GM20431 (cell line): ENCODE results near the gene MCFD2.

Experiments
- in situ Hi-C: fragments of 300-500 bp; cut with MseI, MboI; formaldehyde crosslinking; loops from one replicate; pipeline ENCODE4 v1.15.0; 2020; ENCODE audit warnings: low sequenced_read_pairs; ENCODE audit not compliant: unreplicated experiment

Gene MCFD2

GRCh38 chr2:46855805-46856204 is 59.8 kb downstream of the MCFD2 start:
- in situ Hi-C loops: no loop called here

GRCh38 chr2:46854260-46854659 is 61.3 kb downstream of the MCFD2 start:
- in situ Hi-C loops: no loop called here

- in situ Hi-C loops: no loop called here
These were observed 63.0 kb downstream of the MCFD2 start for GRCh38 chr2:46852598-46852997.

GRCh38 chr2:46852124-46852523 is 63.5 kb downstream of the MCFD2 start:
- in situ Hi-C loops: no loop called here
